NCI-H2227 treated with DMSO at 0.1 percent for 48 hours (cell line): ENCODE results near the gene C2orf72.
A peak's percentile ranks its signal among the peaks of the same experiment; 100 is the strongest.
"Not testable (repeated sequence)": the region's sequence is repeated elsewhere in the genome, so short reads cannot be mapped to it uniquely, and the experiment has no call there.

Experiments used
- DNase-seq: peaks from one replicate; lab custom pipeline; 2025; lab: John Stamatoyannopoulos, UW

The C2orf72 gene

GRCh38 chr2:231046916-231047273, 9.6 kb downstream of the C2orf72 start:
- DNase-seq: no peak

DNA sequence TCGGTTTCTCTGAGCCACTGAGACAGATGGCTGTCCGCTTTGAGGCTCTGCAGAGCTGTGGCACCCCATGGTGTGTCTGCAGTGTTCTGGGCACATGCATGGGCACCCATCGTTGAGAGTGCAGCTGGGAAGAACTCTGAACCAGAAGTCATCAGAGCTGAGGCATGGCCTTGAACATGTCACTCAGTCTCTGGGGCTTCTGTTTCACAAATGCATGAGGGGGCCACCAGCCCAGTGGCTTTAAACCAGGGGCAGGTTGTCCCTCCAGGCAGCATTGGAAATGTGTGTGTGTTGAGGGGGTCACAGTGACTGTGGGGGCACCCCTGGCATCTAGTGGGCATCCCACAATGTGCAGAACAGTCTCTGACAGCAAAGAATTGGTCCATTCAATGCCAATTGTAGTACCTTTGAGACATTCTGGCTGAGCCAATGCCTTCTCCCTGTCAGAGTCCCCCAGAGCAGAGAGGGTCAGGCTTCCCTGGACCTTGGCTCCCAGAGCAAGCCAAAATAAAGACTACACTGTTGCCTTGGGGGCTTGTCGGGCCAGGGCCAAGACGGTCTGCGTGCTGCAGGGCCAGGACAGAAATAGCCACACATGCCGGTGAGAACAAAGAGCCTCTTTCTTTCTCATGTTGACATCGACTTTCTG, 10.1 kb downstream of the C2orf72 start:
- DNase-seq: no peak

DNA sequence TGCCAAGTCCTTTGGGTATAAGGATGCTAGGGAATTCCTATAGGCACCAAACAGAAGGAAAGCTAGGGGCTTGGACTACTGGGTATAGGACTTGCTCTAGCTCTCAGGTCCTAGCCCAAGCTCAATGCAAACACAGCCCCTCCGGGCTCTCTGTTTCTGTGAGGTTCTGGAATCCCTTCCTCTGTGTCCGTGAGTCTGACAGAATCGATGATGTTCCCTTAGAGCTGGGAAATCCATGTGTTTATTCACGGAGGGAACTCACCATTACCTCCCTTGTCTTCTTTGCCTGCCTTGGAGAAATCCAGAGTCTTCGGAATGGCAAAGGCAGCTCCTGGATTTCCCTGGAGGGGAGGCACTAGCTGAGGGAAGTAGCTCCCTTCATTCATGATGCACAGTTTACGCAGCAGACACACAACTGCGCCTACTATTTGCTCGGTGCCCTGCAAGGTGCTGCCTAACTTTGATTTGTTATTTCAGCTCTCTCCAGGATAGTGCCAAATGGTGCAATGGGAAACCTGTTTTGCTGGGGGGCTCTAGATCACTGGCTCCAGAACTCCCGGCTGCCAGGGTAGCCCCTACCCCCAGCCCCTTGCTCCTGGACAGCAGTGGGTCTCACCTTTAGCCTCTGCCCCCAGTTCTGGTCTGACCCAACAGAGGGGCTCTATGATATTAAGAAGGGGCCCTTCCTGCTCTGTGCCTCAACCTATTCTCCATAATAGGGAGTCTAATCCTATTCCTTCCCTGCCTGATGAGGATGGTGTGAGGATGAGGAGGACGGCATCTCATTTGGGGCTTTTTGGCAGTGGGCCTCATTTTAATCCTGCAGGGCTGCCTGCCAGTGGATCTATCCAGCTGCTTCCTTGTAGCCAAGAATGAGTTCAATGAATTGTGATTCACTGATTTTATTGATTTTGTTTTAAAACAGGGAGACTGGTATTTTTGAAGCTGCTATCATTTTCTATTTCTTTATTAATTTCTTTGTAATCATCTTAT, 10.9 kb downstream of the C2orf72 start:
- DNase-seq: no peak

DNA sequence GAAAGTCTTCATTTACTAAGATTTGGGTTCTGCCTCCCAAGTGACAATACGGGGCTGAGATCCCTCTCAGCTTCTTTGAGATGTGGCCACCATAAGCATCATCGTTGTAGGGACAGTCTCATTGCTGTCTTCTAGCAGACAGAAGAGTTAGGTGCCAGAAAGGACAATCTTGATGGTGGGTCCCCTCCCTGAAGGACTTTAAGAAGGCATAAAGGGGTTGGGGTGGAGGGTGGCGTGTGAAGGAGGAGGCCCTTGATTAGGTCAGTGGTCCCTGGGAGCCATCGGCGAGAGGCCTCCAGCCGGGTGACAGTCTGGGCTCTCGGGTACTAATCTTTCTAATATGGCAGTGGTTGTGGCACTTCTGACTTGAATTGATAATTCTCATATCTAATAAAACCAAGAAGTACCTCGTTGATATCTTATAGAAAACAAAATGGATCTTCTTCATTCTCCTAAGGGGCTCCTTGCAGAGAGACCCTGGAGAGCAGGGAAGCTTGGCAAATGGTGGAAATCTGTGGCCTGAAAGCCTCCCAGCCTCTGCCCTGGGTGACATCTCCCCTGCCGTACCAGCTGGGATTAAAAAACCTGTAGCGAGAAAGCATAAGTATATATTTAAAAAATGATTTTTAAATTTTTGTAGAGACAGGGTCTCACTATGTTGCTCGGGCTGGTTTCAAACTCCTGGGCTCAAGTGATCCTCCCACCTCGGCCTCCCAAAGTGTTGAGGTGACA, 12.1 kb downstream of the C2orf72 start:
- no peak for DNase-seq

- no peak for DNase-seq
Measured at GRCh38 chr2:231050018-231050901, 12.9 kb downstream of the C2orf72 start.

DNA sequence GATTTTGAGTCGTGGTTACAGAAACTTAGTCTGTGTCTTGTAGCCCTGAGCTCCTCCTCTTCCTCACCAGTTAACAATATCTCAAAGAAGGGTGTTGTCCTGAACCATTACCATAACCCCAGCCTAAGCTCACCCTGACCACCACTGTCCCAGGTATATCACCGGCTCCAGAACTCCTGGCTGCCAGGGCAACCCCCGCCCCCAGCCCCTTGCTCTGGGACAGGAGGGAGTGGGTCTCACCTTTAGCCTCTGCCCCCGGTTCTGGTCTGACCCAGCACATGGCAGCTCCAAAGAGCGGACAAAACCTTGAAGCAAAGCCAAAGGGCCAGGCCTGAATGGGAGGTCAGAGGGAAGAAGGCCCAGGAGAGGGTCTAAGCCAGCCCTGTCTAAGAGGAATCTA, 13.8 kb downstream of the C2orf72 start:
- DNase-seq: no peak

DNA sequence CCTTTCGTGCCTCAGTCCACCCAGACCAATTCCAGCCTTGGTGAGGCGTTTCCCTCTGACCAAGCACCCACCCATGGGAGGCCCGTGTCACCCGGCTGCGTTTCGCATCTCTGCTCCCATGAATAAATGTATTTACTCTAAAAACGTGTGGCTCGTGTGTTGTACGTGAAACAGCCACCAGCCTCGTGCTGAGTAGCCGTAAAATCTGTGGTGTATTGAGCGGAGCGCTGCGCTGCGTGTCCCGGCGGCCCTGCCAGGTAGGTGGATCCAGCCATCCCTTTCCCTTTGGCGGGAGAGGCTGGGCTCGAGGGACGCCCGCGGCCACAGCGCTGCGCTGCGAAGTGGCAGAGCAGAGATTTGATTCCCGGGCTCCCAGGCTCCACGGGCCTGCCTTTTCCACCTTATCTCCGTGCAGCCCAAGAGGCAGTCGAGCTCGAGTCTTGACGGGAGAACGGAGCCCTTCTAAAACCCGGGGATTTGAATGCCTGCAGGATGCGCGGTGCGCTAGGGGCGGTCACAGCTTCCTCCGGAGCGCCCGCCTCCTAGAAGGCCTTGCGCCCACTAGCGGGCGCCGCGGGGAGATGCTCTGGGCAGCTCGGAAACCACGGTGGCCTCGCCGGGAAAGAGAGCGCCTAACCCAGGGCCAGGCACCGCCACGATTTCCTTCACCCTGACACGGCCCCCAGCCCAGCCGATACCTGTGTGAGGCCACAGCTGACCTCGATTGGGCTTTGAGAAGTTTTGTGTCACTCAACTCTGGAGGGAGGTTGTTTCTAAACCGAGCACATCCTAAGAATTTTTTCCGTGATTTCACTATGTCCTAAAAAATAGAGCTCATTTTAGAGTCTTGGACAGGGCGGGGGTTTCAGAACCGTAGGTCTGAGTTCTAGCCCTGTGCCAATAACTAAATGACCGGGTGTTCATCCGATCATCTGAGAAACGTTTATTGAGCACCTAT, 15.4 kb downstream of the C2orf72 start:
- peak; percentile 85 for DNase-seq

DNA sequence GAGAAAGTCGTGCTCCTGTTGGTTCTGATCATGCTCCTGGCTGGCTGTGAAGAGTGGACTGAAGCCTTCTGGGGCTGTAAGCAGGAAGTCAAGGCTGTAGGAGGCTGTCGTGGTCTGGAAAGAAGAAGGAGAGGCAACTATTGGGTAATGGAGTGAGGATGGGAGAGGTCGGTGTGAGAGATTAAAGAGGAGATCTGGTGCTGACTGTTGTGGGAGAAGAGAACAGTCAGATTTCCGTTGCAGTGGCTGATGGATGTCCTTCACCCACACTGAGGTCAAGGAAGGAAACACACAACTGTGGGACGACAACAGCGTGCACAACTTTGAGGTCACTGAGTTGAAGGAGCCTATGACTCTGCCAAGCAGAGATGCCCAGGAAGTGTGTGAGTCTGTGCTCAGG, 16.5 kb downstream of the C2orf72 start:
- DNase-seq: no peak

- peak; percentile 92 for DNase-seq
Measured at GRCh38 chr2:231056453-231057416, 19.4 kb downstream of the C2orf72 start, which contains the start of gene PSMD1. Gene PSMD1, plus strand, starts transcription at chr2:231056867. Its CDS starts 159 bp downstream, at chr2:231057026.

GRCh38 chr2:231057590-231057989, 20.3 kb downstream of the C2orf72 start:
- no peak for DNase-seq

DNA sequence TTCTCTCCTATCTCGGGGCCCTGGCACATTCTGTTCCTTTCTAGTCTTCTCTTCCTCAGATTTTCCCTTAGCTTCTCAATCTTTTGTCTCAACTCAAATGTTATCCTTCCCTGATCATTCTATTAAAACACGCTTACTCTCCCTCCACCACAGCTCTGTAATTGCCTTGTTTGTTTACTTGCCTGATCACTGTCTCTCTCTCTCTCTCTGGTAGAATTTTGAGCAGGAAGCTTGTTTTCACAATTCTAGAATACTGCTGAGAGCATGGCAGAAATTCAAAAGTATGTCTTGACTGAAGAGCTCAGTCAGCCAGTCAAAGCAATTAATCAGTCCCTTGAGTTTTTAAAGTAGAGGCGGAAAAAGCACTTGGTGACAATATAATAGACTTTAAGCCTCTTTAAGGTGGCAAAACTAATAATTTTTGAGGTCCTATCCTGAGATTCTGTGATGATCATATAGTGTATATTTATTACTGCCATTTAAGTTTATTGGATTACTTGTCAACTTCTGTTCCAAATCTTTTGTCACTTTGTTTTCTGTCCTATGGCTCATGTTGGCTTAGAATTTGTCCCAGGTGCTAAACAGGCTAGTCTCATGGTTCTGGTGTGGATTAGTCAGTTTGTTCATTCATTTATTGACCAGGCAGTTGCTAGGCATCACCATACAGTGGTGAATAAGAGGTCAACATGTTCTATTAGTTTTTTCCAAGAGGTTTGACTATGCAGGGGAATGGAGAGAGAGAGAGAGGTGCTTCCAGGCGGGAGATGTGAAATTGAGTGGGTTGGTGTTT, 21.6 kb downstream of the C2orf72 start:
- no peak for DNase-seq

DNA sequence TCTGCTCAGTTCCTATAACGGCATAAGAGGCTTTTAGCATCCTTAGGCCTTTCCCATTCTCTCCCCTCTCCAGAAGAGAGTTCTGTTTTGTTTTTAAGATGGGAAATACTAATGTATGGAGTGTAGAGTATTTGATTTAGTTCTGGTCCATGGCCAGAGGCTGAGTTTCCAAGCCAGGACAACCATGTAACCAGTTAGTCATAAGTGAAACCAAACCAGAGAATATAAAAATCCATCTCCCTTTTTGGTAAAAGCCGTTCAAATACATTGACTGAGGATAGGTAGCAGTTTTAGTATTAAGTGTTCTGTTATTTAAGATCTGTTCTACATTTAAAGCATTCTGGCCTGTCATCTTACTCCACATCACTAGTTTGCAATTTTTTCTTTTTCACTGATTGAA, 22.4 kb downstream of the C2orf72 start:
- no peak for DNase-seq

- DNase-seq: no peak
Measured at GRCh38 chr2:231062776-231063175, 25.5 kb downstream of the C2orf72 start.

DNA sequence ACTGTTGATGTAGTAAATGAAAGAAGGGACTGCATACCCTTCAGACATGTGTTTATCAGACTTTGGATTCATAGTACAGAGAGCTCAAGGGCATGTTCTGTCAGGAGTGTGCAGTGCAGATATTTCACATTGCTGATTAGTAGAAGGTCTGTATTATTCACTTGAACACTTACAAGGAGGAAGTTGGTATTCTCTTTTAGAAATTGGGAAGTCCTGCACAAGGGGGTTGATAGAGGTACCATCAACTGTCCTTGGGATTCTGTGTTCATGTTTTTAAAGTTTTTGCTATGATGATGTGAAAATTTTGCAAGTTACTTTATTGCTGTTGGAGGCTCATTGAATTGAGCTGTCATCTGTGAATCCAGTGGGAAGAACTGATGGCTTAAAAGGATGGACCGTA, 26.0 kb downstream of the C2orf72 start:
- no peak for DNase-seq

- no peak for DNase-seq
Measured at GRCh38 chr2:231065966-231066365, 28.6 kb downstream of the C2orf72 start.

- not testable (repeated sequence) for DNase-seq
Measured at GRCh38 chr2:231067531-231067930, 30.2 kb downstream of the C2orf72 start.

GRCh38 chr2:231068525-231069222, 31.4 kb downstream of the C2orf72 start:
- no peak for DNase-seq
